ENCODE measurements around the gene CSHL1.

CSHL1 gene

DNA sequence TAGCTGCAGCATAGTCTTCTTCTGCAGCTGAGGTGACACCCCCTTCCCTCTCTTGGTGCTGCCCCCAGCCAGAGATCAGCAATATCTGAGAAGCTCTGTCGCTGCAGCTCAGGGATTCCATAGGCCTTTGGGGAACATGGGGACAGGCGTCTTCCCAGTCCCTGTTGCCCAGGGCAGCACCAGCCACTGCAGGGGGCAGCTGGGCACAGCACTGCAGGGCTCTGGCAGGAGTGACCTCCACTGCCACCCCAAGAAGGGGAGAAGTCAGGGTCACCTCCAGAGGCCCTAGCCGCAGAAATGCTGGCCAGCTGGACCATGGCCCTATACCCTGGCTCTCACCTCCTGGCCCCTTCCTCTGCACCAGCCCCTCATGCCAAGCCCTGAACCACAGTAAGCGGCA lies 44.7 kb upstream of the CSHL1 start:
- Histone ChIP-seq H3K4me1 (ENCODE audit: low read length) (peaks cover 18% of the 10 kb centered on the region), H3K79me2 (ENCODE audit: low read length) (no peaks in the 10 kb centered on the region), H3K27ac (ENCODE audit: low read length) (no peak overlapping the region), H3K36me3 (replicated peaks; ENCODE audit: low read depth, low read length) (no peaks in the 10 kb centered on the region), H3K4me2 (ENCODE audit: low read length) (no peak overlapping the region), H3K9me3 (ENCODE audit: insufficient read depth, low read length) (no peaks in the 10 kb centered on the region), H2AFZ (ENCODE audit: low read depth, low read length) (no peak overlapping the region), H3K4me3 (ENCODE audit: low read length) (no peak overlapping the region), H3K27me3 (ENCODE audit: low read depth, low read length) (no peaks in the 10 kb centered on the region; the same call in 1 of the 2 replicates), H3K9ac (ENCODE audit: low read length) (no peak overlapping the region), H4K20me1 (ENCODE audit: insufficient read depth, low read length) (no peaks in the 10 kb centered on the region)
- TF ChIP-seq, protein P1, sequence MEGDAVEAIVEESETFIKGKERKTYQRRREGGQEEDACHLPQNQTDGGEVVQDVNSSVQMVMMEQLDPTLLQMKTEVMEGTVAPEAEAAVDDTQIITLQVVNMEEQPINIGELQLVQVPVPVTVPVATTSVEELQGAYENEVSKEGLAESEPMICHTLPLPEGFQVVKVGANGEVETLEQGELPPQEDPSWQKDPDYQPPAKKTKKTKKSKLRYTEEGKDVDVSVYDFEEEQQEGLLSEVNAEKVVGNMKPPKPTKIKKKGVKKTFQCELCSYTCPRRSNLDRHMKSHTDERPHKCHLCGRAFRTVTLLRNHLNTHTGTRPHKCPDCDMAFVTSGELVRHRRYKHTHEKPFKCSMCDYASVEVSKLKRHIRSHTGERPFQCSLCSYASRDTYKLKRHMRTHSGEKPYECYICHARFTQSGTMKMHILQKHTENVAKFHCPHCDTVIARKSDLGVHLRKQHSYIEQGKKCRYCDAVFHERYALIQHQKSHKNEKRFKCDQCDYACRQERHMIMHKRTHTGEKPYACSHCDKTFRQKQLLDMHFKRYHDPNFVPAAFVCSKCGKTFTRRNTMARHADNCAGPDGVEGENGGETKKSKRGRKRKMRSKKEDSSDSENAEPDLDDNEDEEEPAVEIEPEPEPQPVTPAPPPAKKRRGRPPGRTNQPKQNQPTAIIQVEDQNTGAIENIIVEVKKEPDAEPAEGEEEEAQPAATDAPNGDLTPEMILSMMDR (IDR thresholded peaks at IDR 0.05; ENCODE audit: low read depth, low read length): no peak
- TF ChIP-seq EZH2phosphoT487 (IDR thresholded peaks at IDR 0.05; ENCODE audit: low read depth): no peak

- no peak overlapping the region for H2AFZ ChIP-seq (ENCODE audit: low read depth, low read length)
- peaks cover 23% of the 10 kb centered on the region for H3K4me1 ChIP-seq (ENCODE audit: low read length)
- peaks cover 4% of the 10 kb centered on the region; the same call in 1 of the 2 replicates for H3K27me3 ChIP-seq (ENCODE audit: low read depth, low read length)
- H3K9me3 ChIP-seq (ENCODE audit: insufficient read depth, low read length): no peaks in the 10 kb centered on the region
- H3K4me2 ChIP-seq (ENCODE audit: low read length): no peak overlapping the region
- no peak overlapping the region for H3K9ac ChIP-seq (ENCODE audit: low read length)
- no peak overlapping the region for H3K27ac ChIP-seq (ENCODE audit: low read length)
- TF ChIP-seq, protein P1 (IDR thresholded peaks at IDR 0.05; ENCODE audit: low read depth, low read length): no peak
- no peak for TF ChIP-seq EZH2phosphoT487 (IDR thresholded peaks at IDR 0.05; ENCODE audit: low read depth)
- no peaks in the 10 kb centered on the region for H3K79me2 ChIP-seq (ENCODE audit: low read length)
- H3K4me3 ChIP-seq (ENCODE audit: low read length): no peak overlapping the region
- H4K20me1 ChIP-seq (ENCODE audit: insufficient read depth, low read length): no peaks in the 10 kb centered on the region
- no peaks in the 10 kb centered on the region for H3K36me3 ChIP-seq (replicated peaks; ENCODE audit: low read depth, low read length)
These were observed 44.2 kb upstream of the CSHL1 start for GRCh38 chr17:63955232-63955631.

DNA sequence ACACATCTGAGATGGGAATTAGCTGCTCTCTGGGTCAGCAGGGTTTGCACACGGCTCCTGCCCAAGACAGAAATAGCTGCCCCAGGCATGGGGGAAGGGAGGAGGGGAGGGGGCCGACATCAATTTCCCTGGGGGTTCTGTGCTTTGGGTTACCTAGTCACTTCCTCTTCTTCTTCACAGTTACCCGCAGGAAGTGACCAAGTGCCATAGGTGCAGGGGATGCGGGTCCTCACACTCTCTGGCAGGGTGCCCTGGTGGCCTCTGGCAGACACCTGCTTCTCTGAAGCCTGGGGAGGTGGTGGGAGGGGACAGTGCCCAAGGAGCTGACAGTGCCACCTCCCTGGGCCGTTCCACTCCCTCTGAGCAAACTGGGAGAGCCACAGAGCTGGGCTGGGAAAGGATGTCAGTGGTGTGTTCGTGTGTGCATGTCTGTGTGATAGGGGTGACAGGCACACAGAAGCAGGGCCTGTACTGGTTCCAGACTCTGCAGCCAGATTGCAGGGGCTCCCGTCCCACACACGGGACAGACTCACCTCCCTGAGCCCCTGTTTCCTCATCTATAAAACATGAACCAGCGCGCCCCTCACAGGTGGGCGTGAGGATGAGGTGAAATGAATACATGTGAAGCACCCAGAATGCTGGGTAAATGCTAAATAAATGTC lies 43.5 kb upstream of the CSHL1 start:
- no peaks in the 10 kb centered on the region for H3K36me3 ChIP-seq (replicated peaks; ENCODE audit: low read depth, low read length)
- H3K9ac ChIP-seq (ENCODE audit: low read length): peak overlapping the region; percentile 26; the same call in 1 of the 2 replicates
- peaks cover 23% of the 10 kb centered on the region for H3K4me1 ChIP-seq (ENCODE audit: low read length)
- TF ChIP-seq, protein P1 (IDR thresholded peaks at IDR 0.05; ENCODE audit: low read depth, low read length): peak; percentile 19; the same call in 1 of the 2 replicates
- no peak for TF ChIP-seq EZH2phosphoT487 (IDR thresholded peaks at IDR 0.05; ENCODE audit: low read depth)
- H3K4me3 ChIP-seq (ENCODE audit: low read length): peak overlapping the region; percentile 16
- H3K79me2 ChIP-seq (ENCODE audit: low read length): no peaks in the 10 kb centered on the region
- peak overlapping the region; percentile 76 for H2AFZ ChIP-seq (ENCODE audit: low read depth, low read length)
- peaks cover 11% of the 10 kb centered on the region for H3K27me3 ChIP-seq (ENCODE audit: low read depth, low read length)
- H3K9me3 ChIP-seq (ENCODE audit: insufficient read depth, low read length): no peaks in the 10 kb centered on the region
- no peaks in the 10 kb centered on the region for H4K20me1 ChIP-seq (ENCODE audit: insufficient read depth, low read length)
- peak overlapping the region; percentile 57 for H3K4me2 ChIP-seq (ENCODE audit: low read length)
- peak overlapping the region; percentile 14; the same call in 1 of the 2 replicates for H3K27ac ChIP-seq (ENCODE audit: low read length)

DNA sequence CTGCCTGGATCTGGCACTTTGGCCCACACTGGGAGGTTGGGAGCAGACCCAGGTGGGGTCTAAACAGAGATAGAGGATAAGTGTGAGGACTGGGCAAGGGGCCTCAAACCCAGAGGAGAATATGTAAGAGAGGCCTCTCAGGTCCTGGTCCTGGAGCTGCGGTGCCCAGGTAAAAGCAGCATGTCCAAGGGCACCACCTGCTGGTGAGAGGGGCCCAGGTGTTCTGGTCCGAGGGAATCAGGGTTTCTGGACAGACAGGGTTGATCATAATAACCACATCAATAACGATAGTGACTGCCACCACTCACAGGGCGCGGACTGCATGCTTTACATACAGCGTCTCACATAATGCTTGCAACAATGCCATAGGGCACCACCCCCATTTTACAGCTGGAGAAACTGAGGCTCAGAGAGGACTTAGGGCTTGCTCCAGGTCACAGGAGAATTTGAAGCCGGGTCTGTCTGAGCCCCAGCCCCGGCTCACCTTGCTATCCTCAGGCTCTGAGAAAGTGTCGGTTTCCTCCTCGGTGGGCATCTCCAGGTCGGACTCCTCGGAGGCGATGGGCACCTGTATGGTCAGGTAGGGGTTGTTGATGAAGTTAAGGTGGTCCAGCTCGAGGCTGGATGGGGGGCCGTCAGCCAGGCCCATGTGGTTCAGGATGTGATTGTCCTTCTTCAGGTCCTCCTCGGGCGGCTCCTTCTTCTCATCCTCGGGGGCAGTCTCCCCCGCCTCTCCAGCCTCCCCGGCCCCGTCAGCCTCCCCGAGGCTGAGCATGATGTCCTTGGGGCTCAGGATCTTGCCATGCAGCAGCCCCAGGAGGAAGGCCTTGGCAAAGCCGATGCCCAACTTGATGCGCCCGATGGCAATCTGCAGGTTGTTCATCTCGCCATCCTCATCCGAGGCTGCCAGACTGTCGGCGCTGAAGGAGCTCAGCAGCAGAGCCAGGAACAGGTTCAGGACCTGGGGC lies 40.2 kb upstream of the CSHL1 start:
- 0 out of 2 replicates have a peak overlapping the region, but pooled peaks have one; percentile 12 for H3K4me2 ChIP-seq (ENCODE audit: low read length)
- H3K27me3 ChIP-seq (ENCODE audit: low read depth, low read length): peaks cover 15% of the 10 kb centered on the region
- no peak overlapping the region for H3K9ac ChIP-seq (ENCODE audit: low read length)

More for the DNA sequence above, 40.2 kb upstream of the CSHL1 start:
- no peaks in the 10 kb centered on the region for H3K36me3 ChIP-seq (replicated peaks; ENCODE audit: low read depth, low read length)
- H4K20me1 ChIP-seq (ENCODE audit: insufficient read depth, low read length): no peaks in the 10 kb centered on the region
- TF ChIP-seq, protein P1 (IDR thresholded peaks at IDR 0.05; ENCODE audit: low read depth, low read length): peak; percentile 84
- TF ChIP-seq EZH2phosphoT487 (IDR thresholded peaks at IDR 0.05; ENCODE audit: low read depth): no peak
- no peak overlapping the region for H2AFZ ChIP-seq (ENCODE audit: low read depth, low read length)
- H3K27ac ChIP-seq (ENCODE audit: low read length): no peak overlapping the region
- H3K4me3 ChIP-seq (ENCODE audit: low read length): no peak overlapping the region
- H3K4me1 ChIP-seq (ENCODE audit: low read length): peaks cover 32% of the 10 kb centered on the region
- H3K9me3 ChIP-seq (ENCODE audit: insufficient read depth, low read length): no peaks in the 10 kb centered on the region
- H3K79me2 ChIP-seq (ENCODE audit: low read length): no peaks in the 10 kb centered on the region

Data from OCI-LY3 (cell line).